Neural cell (in vitro differentiated cells): Measurements from ENCODE around the gene EPHA6.

ENCODE experiments used
- EP300 ChIP-seq: fragments of 450-650 bp; conservative IDR thresholded peaks from 2 replicates; pipeline ENCODE4 v1.6.1; 2014; ENCODE audit warnings: antibody characterized with exemption, mild to moderate bottlenecking, moderate library complexity; ENCODE audit not compliant: poor library complexity, severe bottlenecking
- EZH2 ChIP-seq: fragments of 200-600, 300-800 bp; shearing (Covaris generic), sonication (generic); IDR thresholded peaks from 2 replicates; pipeline ENCODE4 v1.6.1; 2014; ENCODE audit warnings: antibody characterized with exemption, low read length, borderline replicate concordance, mild to moderate bottlenecking; ENCODE audit not compliant: insufficient read depth, poor library complexity, severe bottlenecking
- MXI1 ChIP-seq: fragments of 450-650 bp; conservative IDR thresholded peaks from 2 replicates; pipeline ENCODE4 v1.6.1; 2014; ENCODE audit warnings: antibody characterized with exemption, mild to moderate bottlenecking; ENCODE audit not compliant: poor library complexity, severe bottlenecking
- POLR2AphosphoS5 ChIP-seq: IDR thresholded peaks from 2 replicates; pipeline ENCODE4 v1.6.1; 2012
- RAD21 ChIP-seq: fragments of 450-650 bp; conservative IDR thresholded peaks from 2 replicates; pipeline ENCODE4 v1.6.1; 2014; ENCODE audit warnings: antibody characterized with exemption, mild to moderate bottlenecking, moderate library complexity
- SMC3 ChIP-seq: fragments of 450-650 bp; conservative IDR thresholded peaks from 2 replicates; pipeline ENCODE4 v1.6.1; 2014; ENCODE audit warnings: antibody characterized with exemption, mild to moderate bottlenecking, moderate library complexity; ENCODE audit not compliant: poor library complexity
- TAF1 ChIP-seq: IDR thresholded peaks from 2 replicates; pipeline ENCODE4 v1.6.1; 2012; ENCODE audit warnings: low read depth
- TF ChIP-seq, protein P1 (sequence below): fragments of 450-650 bp; IDR thresholded peaks from 2 replicates; pipeline ENCODE4 v1.5.1; 2014; ENCODE audit warnings: antibody characterized with exemption, mild to moderate bottlenecking, moderate library complexity; ENCODE audit not compliant: poor library complexity, severe bottlenecking
- TF ChIP-seq, protein P2 (sequence below): IDR thresholded peaks from 2 replicates; pipeline ENCODE4 v1.6.1; 2012; ENCODE audit warnings: borderline replicate concordance

DNA sequence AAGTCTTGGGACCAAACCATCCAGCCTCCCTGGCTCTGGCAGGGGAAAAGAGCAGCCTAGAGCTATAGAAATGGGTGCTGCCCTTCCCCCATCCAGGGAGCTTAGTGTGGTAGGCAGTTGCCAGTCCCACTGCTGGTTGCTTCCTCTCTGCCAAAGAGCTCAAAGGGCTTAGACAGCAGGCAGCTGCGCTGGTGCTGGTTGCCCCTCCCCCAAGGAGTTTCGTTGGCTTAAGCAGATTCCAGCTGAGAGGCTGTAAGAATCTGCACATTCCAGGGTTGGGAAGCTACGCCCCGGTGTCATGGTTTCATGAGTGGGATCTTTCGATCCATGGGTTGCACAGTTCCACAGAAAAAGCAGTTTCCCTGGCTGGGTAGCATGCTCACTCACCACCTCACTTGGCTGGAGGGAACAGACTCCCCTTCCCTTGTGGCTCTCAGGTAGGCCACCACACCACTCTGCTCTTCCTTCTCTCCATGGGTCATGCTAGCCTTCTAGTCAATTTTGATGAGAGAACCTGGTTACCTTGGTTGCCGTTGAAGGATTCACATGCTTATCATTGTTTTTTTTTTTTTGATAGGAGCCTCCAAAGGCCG is 195.1 kb downstream of the EPHA6 start:
- TF ChIP-seq POLR2AphosphoS5 (no peak), MXI1 (no peak), EZH2 (no peak), SMC3 (no peak), EP300 (no peak), RAD21 (no peak), TAF1 (no peak)
- TF ChIP-seq, protein P1, sequence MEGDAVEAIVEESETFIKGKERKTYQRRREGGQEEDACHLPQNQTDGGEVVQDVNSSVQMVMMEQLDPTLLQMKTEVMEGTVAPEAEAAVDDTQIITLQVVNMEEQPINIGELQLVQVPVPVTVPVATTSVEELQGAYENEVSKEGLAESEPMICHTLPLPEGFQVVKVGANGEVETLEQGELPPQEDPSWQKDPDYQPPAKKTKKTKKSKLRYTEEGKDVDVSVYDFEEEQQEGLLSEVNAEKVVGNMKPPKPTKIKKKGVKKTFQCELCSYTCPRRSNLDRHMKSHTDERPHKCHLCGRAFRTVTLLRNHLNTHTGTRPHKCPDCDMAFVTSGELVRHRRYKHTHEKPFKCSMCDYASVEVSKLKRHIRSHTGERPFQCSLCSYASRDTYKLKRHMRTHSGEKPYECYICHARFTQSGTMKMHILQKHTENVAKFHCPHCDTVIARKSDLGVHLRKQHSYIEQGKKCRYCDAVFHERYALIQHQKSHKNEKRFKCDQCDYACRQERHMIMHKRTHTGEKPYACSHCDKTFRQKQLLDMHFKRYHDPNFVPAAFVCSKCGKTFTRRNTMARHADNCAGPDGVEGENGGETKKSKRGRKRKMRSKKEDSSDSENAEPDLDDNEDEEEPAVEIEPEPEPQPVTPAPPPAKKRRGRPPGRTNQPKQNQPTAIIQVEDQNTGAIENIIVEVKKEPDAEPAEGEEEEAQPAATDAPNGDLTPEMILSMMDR = no peak
- TF ChIP-seq, protein P2, sequence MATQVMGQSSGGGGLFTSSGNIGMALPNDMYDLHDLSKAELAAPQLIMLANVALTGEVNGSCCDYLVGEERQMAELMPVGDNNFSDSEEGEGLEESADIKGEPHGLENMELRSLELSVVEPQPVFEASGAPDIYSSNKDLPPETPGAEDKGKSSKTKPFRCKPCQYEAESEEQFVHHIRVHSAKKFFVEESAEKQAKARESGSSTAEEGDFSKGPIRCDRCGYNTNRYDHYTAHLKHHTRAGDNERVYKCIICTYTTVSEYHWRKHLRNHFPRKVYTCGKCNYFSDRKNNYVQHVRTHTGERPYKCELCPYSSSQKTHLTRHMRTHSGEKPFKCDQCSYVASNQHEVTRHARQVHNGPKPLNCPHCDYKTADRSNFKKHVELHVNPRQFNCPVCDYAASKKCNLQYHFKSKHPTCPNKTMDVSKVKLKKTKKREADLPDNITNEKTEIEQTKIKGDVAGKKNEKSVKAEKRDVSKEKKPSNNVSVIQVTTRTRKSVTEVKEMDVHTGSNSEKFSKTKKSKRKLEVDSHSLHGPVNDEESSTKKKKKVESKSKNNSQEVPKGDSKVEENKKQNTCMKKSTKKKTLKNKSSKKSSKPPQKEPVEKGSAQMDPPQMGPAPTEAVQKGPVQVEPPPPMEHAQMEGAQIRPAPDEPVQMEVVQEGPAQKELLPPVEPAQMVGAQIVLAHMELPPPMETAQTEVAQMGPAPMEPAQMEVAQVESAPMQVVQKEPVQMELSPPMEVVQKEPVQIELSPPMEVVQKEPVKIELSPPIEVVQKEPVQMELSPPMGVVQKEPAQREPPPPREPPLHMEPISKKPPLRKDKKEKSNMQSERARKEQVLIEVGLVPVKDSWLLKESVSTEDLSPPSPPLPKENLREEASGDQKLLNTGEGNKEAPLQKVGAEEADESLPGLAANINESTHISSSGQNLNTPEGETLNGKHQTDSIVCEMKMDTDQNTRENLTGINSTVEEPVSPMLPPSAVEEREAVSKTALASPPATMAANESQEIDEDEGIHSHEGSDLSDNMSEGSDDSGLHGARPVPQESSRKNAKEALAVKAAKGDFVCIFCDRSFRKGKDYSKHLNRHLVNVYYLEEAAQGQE = no peak
